ENCODE results near the gene DENND5A.
"Not testable (repeated sequence)": the region's sequence is repeated elsewhere in the genome, so short reads cannot be mapped to it uniquely, and the experiment has no call there.

DENND5A gene

GRCh38 chr11:9176550-9176949 is 88.6 kb downstream of the DENND5A start:
- no peak for DNase-seq (ENCODE audit: low read depth)

- no peak for DNase-seq (ENCODE audit: low read depth)
Observed at GRCh38 chr11:9176136-9176535, 89.0 kb downstream of the DENND5A start.

DNA sequence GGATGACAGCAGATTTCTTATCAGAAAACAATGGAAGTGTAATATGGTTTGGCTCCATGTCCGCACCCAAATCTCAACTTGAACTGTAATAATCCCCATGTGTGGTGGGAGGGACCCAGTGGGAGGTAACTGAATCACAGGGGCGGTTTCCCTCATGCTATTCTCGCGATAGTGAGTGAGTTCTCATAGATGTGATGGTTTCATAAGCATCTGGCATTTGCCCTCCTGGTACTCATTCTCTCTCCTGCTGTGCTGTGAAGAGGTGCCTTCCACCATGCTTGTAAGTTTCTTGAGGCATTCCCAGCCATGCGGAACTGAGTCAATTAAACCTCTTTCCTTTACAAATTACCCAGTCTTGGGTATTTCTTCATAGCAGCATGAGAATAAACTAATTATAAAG is 92.8 kb downstream of the DENND5A start:
- no peak for DNase-seq (ENCODE audit: low read depth)

DNA sequence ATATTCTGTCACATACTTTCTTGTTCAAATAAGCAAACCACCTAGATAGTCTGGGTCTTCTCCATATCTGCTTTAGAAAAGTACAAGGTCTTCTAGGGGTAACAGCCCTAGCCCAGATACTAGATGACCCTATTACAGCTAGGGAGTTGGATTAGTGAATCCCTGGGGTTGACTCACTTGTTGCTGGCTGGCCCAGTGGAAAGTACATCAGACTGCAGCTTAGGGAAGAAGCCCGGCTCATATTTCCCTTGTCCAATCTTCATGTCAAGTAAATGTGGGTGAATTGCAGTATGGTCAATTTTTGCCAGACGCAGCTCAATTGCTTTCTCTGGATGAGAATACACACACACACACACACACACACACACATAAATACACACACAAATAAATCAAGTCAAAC is 94.7 kb downstream of the DENND5A start:
- no peak for DNase-seq (ENCODE audit: low read depth)

DNA sequence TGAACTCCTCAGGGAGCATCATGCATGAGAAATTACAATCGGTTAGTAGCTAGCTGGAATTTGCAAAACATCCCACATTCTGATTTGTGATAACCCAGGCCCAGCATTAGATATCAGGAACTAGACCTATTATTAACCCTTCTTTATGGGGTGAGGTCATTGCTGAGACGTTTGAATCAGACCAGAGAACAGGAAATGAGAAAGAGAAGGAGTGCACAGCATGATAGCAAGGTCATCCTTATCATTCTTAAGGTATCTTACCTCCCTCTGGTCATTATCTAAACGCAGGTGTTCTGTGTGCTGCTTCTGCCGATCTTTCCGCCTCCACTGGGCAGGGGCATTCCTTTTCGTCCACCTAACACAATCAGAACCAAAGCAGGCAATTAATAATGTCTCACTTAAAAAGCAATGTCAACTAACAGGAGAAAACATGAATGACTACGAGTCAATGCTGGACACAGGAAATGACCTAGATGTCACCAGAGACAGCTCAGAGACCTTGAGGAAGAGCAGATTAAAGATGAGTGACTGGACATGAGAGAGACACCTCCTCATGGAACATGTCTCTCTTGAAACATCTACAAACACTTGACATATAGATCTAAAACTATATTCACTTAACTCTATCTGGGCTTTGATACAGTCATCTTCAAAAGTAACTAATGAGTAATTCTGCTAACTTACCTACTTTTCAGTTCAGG is 95.4 kb downstream of the DENND5A start:
- no peak for DNase-seq (ENCODE audit: low read depth)

GRCh38 chr11:9161991-9162390 is 103.2 kb downstream of the DENND5A start:
- DNase-seq (ENCODE audit: low read depth) = not testable (repeated sequence)

- no peak for DNase-seq (ENCODE audit: low read depth)
Observed at GRCh38 chr11:9160166-9160565, 105.0 kb downstream of the DENND5A start.

- DNase-seq (ENCODE audit: low read depth) = no peak
Observed at GRCh38 chr11:9158898-9159391, 106.2 kb downstream of the DENND5A start.

DNA sequence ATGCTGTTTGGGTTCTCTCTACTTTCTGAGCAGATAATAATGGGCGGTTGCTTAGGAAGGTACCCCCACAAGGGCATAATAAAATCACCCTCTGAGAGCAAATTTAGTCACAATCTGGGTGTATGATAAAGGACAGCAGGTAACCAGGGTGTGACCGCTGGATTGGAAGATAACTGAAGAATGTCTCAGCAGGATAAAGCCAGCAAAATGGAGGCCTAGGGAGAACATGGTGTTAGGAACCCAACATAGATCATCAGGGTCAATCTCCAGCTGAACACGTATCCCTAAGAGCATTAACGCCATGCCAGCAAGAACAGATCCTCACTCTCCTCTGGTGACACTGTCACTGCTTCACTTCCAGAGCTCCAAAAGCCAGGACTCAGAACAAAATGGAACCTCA is 109.2 kb downstream of the DENND5A start:
- DNase-seq (ENCODE audit: low read depth) = no peak

- DNase-seq (ENCODE audit: low read depth) = no peak
Observed at GRCh38 chr11:9153651-9154050, 111.5 kb downstream of the DENND5A start.

- no peak for DNase-seq (ENCODE audit: low read depth)
Observed at GRCh38 chr11:9151631-9152030, 113.5 kb downstream of the DENND5A start.

DNA sequence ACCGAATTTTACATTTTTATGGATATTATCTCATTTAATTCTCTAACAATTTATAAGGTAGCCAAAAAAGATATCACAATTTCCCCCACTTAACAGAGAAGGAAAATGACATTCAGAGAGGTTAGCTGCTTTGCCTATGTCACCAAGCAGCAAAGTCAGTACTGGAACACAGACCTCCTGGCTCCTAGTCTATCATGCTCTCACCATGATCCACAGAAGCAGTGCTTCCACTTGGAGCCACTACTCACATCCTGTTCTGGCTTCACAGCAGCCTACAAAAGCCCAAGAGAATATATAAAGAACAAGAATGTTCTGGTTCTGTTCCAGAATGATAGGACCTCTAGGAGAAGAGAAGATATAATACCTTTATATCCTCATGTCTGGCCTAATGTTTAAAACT is 114.2 kb downstream of the DENND5A start:
- no peak for DNase-seq (ENCODE audit: low read depth)

GRCh38 chr11:9150501-9150900 is 114.6 kb downstream of the DENND5A start:
- DNase-seq (ENCODE audit: low read depth) = no peak

- DNase-seq (ENCODE audit: low read depth) = no peak
Observed at GRCh38 chr11:9148727-9149126, 116.4 kb downstream of the DENND5A start.

DNA sequence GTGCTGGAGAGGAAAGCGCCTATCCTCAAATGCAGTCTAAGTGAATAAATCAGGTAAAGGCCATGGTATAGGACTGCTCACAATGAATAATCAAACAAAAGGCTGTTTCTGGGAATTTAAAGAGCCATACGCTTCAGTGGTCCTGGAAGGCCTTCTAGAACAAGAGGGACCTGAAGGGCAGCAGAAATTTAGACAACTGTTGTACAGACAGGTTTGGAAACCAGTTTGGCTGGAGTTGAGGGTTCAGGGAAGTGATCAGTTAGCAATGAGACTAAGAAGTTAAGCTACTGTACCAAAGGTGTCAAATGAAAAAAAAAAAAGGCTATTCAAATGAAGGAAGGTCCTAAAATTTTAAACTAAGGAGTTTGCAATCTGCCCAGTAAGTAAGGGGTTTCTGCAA is 117.1 kb downstream of the DENND5A start:
- DNase-seq (ENCODE audit: low read depth) = no peak

DNA sequence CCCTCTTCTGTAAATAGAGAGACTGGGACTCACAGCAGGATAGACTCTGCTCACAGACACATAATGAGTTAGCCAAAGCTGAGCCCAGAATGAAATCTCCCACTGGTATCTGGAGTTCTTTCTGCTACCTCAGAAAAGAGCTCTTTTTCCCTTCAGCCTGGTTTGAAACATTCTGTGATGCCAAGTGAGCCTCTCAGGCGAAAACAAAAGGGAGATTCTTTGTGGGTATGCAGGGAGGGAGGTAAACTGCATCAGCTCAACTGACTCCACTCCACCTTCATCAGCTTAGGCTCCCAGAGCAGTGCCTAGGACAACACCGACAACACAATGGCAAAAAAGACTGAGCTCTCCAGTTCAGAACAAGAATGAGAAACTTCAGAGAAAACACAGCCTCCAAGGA is 118.7 kb downstream of the DENND5A start:
- DNase-seq (ENCODE audit: low read depth) = no peak

DNA sequence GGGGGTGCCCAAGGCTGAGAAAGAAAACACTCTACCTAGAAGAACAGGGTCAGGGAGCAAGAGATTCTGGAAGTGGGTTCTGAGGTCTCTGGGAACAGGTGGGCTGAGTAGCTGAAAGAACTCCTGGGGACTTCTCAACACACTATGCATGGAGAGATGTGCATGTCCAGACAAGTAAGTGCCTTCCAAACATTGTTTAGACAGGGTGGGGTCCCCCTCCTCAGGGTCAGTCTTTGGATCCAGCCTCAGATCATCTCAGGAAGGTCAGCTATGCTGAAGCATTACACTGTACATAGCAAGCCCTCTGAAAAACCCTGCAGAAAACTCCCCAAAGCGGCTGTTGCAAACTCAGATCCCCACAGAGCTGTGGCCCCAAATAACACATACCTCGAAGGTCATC is 119.9 kb downstream of the DENND5A start:
- DNase-seq (ENCODE audit: low read depth) = no peak

- DNase-seq (ENCODE audit: low read depth) = no peak
Observed at GRCh38 chr11:9144828-9145227, 120.3 kb downstream of the DENND5A start.

DNA sequence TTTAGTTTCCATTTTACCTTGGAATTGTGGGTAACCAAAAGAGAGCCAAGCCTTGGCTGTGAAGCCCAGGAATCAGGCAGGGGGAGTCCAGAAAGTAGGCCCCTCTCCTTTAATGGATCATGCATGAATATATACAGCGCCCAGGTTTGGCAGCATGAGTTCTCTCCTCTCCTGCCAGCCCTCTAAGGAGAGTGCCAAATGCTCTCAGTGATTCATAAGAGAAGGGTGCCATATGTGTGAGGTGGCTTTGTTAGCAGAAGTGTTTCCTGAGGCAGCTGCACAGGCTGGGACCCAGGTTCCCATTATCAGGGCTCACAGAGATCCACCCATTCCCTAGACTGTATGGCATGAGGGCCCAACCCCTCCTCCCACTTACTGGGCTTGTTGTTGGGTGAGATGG is 121.4 kb downstream of the DENND5A start:
- DNase-seq (ENCODE audit: low read depth) = no peak

DNA sequence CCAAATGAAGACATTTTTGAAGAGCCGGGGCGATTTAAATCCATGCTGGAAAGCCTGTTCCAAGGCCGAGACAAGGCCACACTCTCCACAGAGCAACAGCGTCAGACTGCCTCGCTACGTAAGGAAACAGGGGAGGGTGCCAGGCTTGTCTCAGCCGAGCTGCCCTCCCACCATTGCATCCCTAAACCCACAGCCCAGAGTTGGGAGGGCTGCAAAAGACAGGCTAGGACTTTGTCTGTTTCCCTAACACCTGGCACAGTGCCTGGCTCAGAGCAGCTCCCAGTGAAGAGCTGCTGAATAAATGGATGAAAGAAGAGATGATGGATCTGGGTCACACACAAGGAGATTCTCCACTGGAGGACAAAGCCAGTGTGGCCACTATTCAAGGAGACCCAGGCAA is 122.4 kb downstream of the DENND5A start:
- DNase-seq (ENCODE audit: low read depth) = no peak

GRCh38 chr11:9141186-9141585 is 124.0 kb downstream of the DENND5A start:
- DNase-seq (ENCODE audit: low read depth) = no peak

DNA sequence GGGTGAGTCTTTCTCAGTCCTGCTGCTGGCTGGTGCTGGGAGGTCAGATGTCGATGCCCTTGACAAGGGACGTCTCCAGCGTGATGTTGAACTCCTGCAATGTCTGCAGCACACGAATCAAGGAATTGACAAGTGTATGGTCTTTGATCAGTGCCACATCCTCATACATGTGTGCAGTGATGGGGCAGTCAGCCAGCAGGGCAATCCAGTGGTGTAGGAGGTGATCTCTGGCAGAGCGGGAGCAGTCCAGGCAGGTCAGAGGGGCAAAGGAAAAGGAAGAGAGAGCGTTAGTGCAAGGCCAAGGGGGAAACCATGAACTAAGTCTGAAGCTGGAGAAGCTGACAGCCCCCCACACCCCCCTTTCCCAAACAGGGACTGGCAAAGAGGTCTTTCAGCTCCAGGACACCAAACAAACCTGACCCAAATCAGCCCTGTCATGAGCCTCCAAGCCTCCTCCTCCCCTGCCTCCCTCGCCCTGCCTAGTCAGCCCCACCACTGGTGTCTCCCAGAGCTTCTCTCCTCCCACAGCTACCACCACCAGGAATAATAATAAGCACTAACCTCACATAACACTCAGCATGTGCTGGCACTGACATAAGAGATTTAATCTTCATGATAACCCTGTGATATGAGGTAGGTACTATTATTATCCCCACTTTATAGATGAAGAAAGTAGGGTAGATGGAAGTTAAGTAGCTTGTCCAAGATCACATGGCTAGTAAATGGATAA is 125.4 kb downstream of the DENND5A start:
- no peak for DNase-seq (ENCODE audit: low read depth)

All from T-helper 22 cell (primary cell).